PFSK-1 (cell line): ENCODE measurements around the gene C3orf20.

Experiments
- FOXP2 ChIP-seq: optimal IDR thresholded peaks from 2 replicates; pipeline ENCODE3; 2011; ENCODE audit warnings: borderline replicate concordance, control low read depth, inconsistent platforms; ENCODE audit not compliant: insufficient read depth; ENCODE audit errors: extremely low read length, extremely low read depth
- POLR2AphosphoS5 ChIP-seq: IDR thresholded peaks from 2 replicates; pipeline ENCODE4 v1.6.1; 2012; ENCODE audit warnings: low read depth, mild to moderate bottlenecking, control low read depth, low read length, moderate library complexity
- SIN3A ChIP-seq: IDR thresholded peaks from 2 replicates; pipeline ENCODE4 v1.6.1; 2012; ENCODE audit warnings: mild to moderate bottlenecking, low read length, moderate library complexity, borderline replicate concordance; ENCODE audit not compliant: insufficient read depth
- TAF1 ChIP-seq: IDR thresholded peaks from 2 replicates; pipeline ENCODE4 v1.6.1; 2012; ENCODE audit warnings: low read length, control low read depth, borderline replicate concordance; ENCODE audit not compliant: insufficient read depth
- TF ChIP-seq, protein P1 (sequence below), 2 experiments: IDR thresholded peaks; 2 replicates each; pipeline versions ENCODE4 v1.6.1 to v1.8.0; 2011 to 2012; ENCODE audit warnings: low read depth in 2 of 2, low read length in 2 of 2, control low read depth in 1 of 2, inconsistent platforms in 1 of 2, mild to moderate bottlenecking in 1 of 2, moderate library complexity in 1 of 2; ENCODE audit not compliant: insufficient read depth in 1 of 2

The C3orf20 gene

DNA sequence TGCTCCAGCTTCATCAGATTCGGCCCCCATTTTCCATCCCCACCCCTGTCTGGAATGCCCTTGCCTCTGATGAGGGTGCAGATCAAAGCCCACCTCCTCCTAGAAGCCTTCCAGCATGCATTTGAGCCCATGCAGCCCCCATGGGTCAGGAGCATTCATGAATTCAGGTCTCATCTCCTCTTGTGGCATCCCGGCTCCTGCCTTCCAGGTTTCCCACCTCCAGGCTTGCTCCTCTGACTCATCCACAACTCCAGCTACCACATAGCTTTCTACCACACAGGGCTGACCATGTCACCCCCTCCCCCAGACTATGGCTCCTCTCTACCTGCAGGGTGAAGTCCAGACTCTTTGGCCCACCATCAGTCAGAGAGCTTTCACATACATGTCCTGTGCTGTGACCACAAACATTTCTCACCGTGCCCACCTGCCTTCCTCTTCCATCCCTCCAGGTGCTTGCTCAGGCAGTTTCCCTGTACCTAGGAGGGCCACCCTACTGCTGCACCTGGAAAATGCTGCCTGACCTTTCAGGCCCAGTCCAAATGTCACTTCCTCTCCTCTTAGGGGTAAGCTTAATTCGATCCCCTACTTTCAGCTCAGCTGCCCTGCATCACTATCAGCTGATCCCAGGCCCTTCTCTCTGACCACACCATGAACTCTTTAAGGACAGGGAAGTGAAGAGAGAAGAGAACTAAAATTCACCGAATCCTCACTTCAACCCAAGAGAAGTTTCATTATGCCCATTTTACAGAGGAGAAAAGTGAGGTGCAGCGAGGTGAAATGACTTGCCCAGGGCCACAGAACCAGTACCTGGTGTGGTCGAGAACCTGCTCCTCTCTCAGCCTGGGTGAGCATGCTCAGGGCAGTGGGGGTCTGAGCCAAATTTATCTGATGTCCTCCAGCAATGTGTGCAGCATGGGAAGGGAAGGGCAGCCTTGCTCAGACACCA, 130.2 kb downstream of the C3orf20 start:
- TF ChIP-seq TAF1 (no peak), SIN3A (no peak), FOXP2 (no peak), POLR2AphosphoS5 (no peak)
- TF ChIP-seq, protein P1, sequence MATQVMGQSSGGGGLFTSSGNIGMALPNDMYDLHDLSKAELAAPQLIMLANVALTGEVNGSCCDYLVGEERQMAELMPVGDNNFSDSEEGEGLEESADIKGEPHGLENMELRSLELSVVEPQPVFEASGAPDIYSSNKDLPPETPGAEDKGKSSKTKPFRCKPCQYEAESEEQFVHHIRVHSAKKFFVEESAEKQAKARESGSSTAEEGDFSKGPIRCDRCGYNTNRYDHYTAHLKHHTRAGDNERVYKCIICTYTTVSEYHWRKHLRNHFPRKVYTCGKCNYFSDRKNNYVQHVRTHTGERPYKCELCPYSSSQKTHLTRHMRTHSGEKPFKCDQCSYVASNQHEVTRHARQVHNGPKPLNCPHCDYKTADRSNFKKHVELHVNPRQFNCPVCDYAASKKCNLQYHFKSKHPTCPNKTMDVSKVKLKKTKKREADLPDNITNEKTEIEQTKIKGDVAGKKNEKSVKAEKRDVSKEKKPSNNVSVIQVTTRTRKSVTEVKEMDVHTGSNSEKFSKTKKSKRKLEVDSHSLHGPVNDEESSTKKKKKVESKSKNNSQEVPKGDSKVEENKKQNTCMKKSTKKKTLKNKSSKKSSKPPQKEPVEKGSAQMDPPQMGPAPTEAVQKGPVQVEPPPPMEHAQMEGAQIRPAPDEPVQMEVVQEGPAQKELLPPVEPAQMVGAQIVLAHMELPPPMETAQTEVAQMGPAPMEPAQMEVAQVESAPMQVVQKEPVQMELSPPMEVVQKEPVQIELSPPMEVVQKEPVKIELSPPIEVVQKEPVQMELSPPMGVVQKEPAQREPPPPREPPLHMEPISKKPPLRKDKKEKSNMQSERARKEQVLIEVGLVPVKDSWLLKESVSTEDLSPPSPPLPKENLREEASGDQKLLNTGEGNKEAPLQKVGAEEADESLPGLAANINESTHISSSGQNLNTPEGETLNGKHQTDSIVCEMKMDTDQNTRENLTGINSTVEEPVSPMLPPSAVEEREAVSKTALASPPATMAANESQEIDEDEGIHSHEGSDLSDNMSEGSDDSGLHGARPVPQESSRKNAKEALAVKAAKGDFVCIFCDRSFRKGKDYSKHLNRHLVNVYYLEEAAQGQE (IDR thresholded peaks at IDR 0.05; ENCODE audit: insufficient read depth in 1 of 2, low read depth in 2 of 2, low read length in 2 of 2): no peak

DNA sequence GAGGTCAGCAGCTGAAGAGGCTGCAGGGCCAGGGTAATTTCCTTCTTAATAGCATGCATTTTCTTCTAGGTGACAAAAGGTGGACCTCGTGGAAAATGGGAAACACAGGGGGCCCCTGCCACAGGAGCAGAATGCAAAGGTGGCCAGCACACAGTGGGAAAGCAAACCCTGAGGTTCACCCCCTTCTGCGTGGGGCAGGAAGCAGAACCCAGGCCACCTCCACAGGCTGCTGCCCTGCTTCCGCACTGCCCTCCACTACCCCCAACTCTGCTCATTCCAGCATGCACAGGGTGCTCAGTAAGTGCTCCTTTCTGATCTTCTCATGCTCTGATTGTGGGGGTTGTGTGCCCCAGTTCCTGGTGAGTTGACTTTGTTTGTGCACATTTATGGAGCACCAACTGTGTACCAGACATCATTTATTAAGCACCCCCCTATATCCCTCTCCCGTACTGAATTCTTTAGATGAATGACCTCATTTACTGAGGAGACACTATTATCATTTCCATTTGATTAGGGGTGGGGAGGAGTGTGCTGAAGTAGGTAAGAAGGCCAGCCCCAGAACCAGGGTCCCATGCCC, 131.1 kb downstream of the C3orf20 start:
- TF ChIP-seq FOXP2 (no peak), TAF1 (no peak), SIN3A (no peak), POLR2AphosphoS5 (no peak)
- TF ChIP-seq, protein P1 (IDR thresholded peaks at IDR 0.05; ENCODE audit: insufficient read depth in 1 of 2, low read depth in 2 of 2, low read length in 2 of 2): no peak

- TF ChIP-seq, protein P1 (IDR thresholded peaks at IDR 0.05; ENCODE audit: insufficient read depth in 1 of 2, low read depth in 2 of 2, low read length in 2 of 2): no peak
- TF ChIP-seq FOXP2 (no peak), SIN3A (no peak), POLR2AphosphoS5 (no peak), TAF1 (no peak)
These were observed 131.8 kb downstream of the C3orf20 start for GRCh38 chr3:14806641-14807263.

GRCh38 chr3:14808025-14808424, 133.1 kb downstream of the C3orf20 start:
- TF ChIP-seq, protein P1 (IDR thresholded peaks at IDR 0.05; ENCODE audit: insufficient read depth in 1 of 2, low read depth in 2 of 2, low read length in 2 of 2): no peak
- no peak for TF ChIP-seq POLR2AphosphoS5
